Fibroblast of mammary gland (primary cell): ENCODE measurements around the gene CKLF.
"Not testable (repeated sequence)": the region's sequence is repeated elsewhere in the genome, so short reads cannot be mapped to it uniquely, and the experiment has no call there.

Experiments used
- DNase-seq: peaks from one replicate; pipeline ENCODE4 v3.0.0-alpha.2; 2010; ENCODE audit warnings: low read depth
- H3K4me3 ChIP-seq: 2 replicates; pipeline ENCODE4 v1.5.1; 2011; ENCODE audit warnings: low read depth, mild to moderate bottlenecking, low read length, moderate library complexity; ENCODE audit not compliant: control insufficient read depth
- TF ChIP-seq, protein P1 (sequence below): conservative IDR thresholded peaks from 2 replicates; pipeline ENCODE4 v1.5.1; 2011; ENCODE audit warnings: low read depth, low read length, inconsistent platforms; ENCODE audit not compliant: control insufficient read depth, insufficient read depth

The CKLF gene

DNA sequence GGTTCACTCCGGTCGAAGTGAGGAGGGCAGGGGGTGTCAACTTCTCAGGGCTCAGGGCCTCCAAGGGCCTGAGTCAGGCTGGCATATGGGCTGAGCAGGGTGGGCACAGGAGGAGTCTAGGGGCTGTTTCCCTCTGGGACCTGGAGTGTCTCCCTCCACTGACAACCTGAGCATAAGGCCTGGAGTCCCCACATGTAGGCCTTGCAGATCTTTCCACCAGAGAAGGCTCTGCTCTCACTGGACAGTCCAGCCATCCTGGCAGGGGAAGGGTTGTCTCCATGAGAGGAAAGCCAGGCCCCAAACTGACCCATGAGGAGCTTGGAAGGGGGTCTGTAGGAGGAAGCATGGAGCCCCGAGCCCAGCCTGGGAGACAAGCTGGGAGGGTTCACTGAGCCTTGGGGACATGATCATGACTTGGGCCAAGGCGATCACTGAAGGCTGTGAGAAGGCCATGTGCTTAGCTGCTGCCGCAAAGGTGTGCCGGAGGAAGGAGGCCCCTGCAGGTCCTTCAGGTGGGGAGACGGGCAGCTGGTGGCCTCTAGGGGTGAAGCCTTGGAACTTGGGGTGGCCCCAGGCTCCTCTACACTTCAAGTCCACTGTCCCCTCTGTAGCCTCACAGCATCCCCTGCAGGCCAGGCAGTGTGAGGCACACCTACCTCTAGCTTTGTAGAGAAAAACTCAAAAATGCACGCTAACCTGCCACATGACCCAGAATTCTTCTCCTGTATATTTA, 36.8 kb downstream of the CKLF start:
- TF ChIP-seq, protein P1, sequence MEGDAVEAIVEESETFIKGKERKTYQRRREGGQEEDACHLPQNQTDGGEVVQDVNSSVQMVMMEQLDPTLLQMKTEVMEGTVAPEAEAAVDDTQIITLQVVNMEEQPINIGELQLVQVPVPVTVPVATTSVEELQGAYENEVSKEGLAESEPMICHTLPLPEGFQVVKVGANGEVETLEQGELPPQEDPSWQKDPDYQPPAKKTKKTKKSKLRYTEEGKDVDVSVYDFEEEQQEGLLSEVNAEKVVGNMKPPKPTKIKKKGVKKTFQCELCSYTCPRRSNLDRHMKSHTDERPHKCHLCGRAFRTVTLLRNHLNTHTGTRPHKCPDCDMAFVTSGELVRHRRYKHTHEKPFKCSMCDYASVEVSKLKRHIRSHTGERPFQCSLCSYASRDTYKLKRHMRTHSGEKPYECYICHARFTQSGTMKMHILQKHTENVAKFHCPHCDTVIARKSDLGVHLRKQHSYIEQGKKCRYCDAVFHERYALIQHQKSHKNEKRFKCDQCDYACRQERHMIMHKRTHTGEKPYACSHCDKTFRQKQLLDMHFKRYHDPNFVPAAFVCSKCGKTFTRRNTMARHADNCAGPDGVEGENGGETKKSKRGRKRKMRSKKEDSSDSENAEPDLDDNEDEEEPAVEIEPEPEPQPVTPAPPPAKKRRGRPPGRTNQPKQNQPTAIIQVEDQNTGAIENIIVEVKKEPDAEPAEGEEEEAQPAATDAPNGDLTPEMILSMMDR, result peak; percentile 69
- peak; percentile 38 for DNase-seq
- no peak overlapping the region for H3K4me3 ChIP-seq

DNA sequence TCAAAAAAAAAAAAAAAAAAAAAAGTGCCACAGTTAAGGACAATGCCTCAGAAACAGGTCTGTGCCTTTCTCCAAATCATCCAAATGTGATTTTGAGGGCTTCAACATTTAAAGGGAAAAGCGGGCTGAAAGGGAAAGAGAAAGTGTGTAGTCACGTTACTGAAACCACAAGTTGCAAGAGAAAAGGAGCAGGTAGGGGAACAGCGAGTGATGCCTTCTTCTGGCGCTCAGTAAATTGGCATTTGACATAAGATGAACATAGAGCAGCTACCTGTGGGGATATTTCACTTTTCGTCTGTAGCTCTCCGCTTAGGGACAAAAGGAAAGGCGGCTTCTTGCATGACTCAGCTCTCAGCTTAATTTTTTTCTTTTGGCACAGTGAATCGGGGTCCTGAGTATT, 37.9 kb downstream of the CKLF start:
- DNase-seq, result no peak
- H3K4me3 ChIP-seq, result no peak overlapping the region
- TF ChIP-seq, protein P1, result no peak

DNA sequence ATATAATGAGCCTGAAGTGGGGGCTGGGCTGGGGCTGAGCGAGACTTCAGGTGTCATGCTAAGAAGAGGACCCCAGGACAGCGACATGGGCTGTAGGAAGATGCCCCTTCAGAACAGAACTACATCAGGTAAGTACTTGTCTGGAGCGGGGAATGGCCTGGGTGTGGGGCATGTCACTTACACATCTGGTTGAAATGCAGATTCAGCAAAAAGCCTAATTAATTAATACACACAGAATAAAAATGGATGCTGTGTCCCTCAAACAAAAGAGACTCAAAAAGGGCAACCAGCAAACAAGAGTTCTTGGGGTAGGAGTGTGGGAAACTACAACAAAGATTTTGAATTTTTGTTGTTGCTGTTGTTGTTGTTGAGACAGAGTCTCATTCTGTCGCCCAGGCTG, 38.6 kb downstream of the CKLF start:
- no peak for DNase-seq
- TF ChIP-seq, protein P1, result no peak
- no peak overlapping the region for H3K4me3 ChIP-seq

DNA sequence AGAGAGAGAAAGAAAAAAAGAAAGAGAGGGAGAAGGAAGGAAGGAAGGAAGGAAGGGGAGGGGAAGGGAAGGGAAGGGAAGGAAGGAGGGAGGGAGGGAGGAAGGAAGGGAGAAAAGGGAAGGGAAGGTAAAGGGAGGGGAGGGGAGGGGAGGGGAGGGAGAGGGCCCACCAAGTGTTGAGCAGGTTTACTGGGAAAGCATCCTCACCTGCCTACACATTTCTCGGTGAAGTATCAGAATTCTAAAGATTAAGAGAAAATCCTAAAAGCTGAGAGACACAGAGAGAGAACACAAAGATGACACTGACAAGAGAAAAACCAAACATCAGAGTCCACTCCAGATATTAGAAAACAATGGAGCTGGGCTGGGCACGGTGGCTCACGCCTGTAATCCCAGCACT, 39.9 kb downstream of the CKLF start:
- no peak for DNase-seq
- TF ChIP-seq, protein P1, result no peak

DNA sequence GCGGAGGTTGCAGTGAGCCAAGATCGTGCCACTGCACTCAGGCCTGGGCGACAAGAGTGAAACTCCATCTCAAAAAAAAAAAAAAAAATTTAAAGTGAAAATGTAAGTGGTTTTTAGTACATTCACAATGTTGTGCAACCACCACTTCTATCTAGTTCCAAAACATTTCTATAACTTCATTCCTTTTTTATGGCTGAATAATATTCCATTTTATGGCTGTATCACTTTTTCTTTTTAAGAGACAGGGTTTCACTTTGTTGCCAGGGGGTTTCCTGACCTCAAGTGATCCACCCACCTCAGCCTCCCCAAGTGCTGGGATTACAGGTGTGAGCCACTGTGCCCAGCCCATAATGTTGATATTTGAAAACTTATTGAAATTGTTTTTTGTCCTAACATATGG, 40.4 kb downstream of the CKLF start:
- no peak for DNase-seq
- TF ChIP-seq, protein P1, result no peak
- no peak overlapping the region for H3K4me3 ChIP-seq

More for the DNA sequence above, 39.9 kb downstream of the CKLF start:
- no peak overlapping the region for H3K4me3 ChIP-seq

DNA sequence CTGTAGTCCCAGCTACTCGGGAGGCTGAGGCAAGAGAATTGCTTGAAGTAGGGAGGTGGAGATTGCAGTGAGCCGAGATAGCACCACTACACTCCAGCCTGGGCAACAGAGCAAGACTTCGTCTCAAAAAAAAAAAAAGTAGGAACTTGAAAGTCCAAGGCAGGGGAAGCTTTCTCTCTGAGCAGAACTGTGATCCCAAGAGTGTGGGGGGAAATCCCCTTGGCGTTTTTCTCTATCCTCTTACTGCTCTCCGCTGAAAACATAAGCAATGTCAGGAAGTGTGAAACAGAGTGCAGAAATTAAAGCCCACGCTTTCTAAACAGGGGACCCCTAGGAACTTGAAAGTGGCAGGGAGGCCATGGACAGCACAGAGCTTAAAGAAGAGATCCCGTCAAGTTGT, 42.4 kb downstream of the CKLF start:
- no peak for DNase-seq
- H3K4me3 ChIP-seq, result no peak overlapping the region
- TF ChIP-seq, protein P1, result no peak

DNA sequence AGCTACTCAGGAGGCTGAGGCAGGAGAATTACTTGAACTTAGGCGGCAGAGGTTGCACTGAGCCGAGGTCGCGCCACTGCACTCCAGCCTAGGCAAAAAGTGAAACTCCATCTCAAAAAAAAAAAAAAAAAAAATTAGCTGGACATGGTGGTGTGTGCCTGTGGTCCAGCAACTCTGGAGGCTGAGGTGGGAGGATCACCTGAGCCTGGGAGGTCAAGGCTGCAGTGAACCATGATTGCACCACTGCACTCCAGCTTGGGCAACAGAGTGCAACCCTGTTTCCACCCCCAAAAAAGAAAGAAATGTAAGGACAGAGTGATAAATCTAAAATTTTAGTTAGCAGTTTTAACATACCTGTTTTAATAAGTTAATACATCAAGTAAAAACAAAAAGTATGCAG, 44.2 kb downstream of the CKLF start:
- H3K4me3 ChIP-seq, DNase-seq: not testable (repeated sequence)
